Smooth muscle cell (in vitro differentiated cells): ENCODE measurements around the gene CYP19A1. TPM values are rescaled to one million over a fixed set of nuclear protein-coding genes. Genes with fewer than 3 reads are reported as not detected.

Source experiments
- DNase-seq: peaks from one replicate; lab custom pipeline; 2025; ENCODE audit not compliant: unreplicated experiment; lab: John Stamatoyannopoulos, UW
- H2AFZ ChIP-seq: fragments of 200-600 bp; sonication (generic); 2 replicates; pipeline ENCODE4 v1.6.0; 2016; ENCODE audit warnings: antibody characterized with exemption, low read depth, mild to moderate bottlenecking
- H3F3A ChIP-seq: fragments of 200-600 bp; sonication (generic); 2 replicates; pipeline ENCODE4 v1.6.0; 2017; ENCODE audit warnings: antibody characterized with exemption, low read depth
- H3K27ac ChIP-seq: fragments of 200-600 bp; sonication (generic); 2 replicates; pipeline ENCODE4 v1.5.1; 2016; ENCODE audit warnings: low read depth, mild to moderate bottlenecking
- H3K27me3 ChIP-seq: fragments of 200-600 bp; sonication (generic); 2 replicates; pipeline ENCODE4 v1.6.1; 2016; ENCODE audit warnings: low read depth, mild to moderate bottlenecking
- H3K36me3 ChIP-seq: fragments of 200-600 bp; sonication (generic); 2 replicates; pipeline ENCODE4 v1.5.1; 2016; ENCODE audit warnings: low read depth
- H3K4me1 ChIP-seq: fragments of 200-600 bp; sonication (generic); 2 replicates; pipeline ENCODE4 v1.5.1; 2016; ENCODE audit warnings: low read depth
- H3K4me2 ChIP-seq: fragments of 200-600 bp; sonication (generic); 2 replicates; pipeline ENCODE4 v1.6.0; 2016; ENCODE audit warnings: mild to moderate bottlenecking
- H3K4me3 ChIP-seq: fragments of 200-600 bp; sonication (generic); 2 replicates; pipeline ENCODE4 v1.5.1; 2016; ENCODE audit warnings: mild to moderate bottlenecking
- H3K79me2 ChIP-seq: fragments of 200-600 bp; sonication (generic); 2 replicates; pipeline ENCODE4 v1.6.0; 2016; ENCODE audit warnings: low read depth, mild to moderate bottlenecking
- H3K9ac ChIP-seq: fragments of 200-600 bp; sonication (generic); 2 replicates; pipeline ENCODE4 v1.6.0; 2016; ENCODE audit warnings: low read depth
- H3K9me3 ChIP-seq: fragments of 200-600 bp; sonication (generic); replicated peaks from 2 replicates; pipeline ENCODE4 v1.5.1; 2016; ENCODE audit warnings: low read depth
- H4K20me1 ChIP-seq: fragments of 200-600 bp; sonication (generic); 2 replicates; pipeline ENCODE4 v1.6.0; 2016; ENCODE audit warnings: low read depth
- WGBS: methylation state at CpG from one replicate; pipeline ENCODE4 v1.1.7; 2016; ENCODE audit warnings: low lambda C conversion rate; 5-methylcytosine and 5-hydroxymethylcytosine counted together
- polyA plus RNA-seq: library from polyadenylated mRNA; unstranded; fragments of >200 nt; fragmentation: Nextera tagmentation; extraction: Ambion mirVana; gene quantifications from 2 replicates; pipeline ENCODE4 v1.2.1, GENCODE V29; 2016
- total RNA-seq: library from RNA; depleted of rRNA; stranded (reverse); fragments of >200 nt; gene quantifications from 2 replicates; pipeline ENCODE4 v1.2.3, GENCODE V29; 2014
- TF ChIP-seq, protein P1 (sequence below): fragments of 200-600 bp; sonication (generic); IDR thresholded peaks from 2 replicates; pipeline ENCODE4 v1.5.1; 2017; ENCODE audit warnings: borderline replicate concordance, mild to moderate bottlenecking, antibody characterized with exemption; ENCODE audit not compliant: insufficient read depth, poor library complexity, severe bottlenecking

Gene CYP19A1
- total and polyA plus RNA-seq, 2 experiments from 2014 or later = not detected

DNA sequence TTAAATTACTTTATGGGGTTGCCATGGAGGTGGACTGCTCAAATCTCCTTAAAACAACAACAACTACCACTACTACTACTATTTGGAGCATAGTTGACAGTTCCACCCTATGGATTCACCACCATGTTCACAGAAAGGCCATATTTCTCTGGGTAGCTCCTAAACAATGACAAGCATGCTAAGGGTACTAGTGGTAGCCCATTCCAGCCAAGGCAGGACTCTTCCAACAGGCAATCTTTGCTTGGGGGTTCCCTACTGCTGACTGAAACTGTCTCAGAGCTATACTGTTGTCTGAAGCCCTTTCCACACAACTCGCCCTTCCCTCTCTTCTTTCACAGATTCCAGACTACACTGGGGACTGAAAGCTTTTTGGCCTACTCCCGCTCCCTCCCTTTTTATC lies 68.9 kb downstream of the CYP19A1 start:
- peaks cover 24% of the 10 kb centered on the region for H3K27me3 ChIP-seq
- no peaks in the 10 kb centered on the region for H3F3A ChIP-seq
- no peak for DNase-seq
- no peaks in the 10 kb centered on the region for H3K9me3 ChIP-seq
- H3K79me2 ChIP-seq = no peaks in the 10 kb centered on the region
- H3K4me1 ChIP-seq = peaks cover 17% of the 10 kb centered on the region
- TF ChIP-seq, protein P1, sequence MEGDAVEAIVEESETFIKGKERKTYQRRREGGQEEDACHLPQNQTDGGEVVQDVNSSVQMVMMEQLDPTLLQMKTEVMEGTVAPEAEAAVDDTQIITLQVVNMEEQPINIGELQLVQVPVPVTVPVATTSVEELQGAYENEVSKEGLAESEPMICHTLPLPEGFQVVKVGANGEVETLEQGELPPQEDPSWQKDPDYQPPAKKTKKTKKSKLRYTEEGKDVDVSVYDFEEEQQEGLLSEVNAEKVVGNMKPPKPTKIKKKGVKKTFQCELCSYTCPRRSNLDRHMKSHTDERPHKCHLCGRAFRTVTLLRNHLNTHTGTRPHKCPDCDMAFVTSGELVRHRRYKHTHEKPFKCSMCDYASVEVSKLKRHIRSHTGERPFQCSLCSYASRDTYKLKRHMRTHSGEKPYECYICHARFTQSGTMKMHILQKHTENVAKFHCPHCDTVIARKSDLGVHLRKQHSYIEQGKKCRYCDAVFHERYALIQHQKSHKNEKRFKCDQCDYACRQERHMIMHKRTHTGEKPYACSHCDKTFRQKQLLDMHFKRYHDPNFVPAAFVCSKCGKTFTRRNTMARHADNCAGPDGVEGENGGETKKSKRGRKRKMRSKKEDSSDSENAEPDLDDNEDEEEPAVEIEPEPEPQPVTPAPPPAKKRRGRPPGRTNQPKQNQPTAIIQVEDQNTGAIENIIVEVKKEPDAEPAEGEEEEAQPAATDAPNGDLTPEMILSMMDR = no peak
- H4K20me1 ChIP-seq = no peaks in the 10 kb centered on the region
- no peak overlapping the region for H3K9ac ChIP-seq
- no peak overlapping the region for H3K27ac ChIP-seq
- H3K36me3 ChIP-seq = no peaks in the 10 kb centered on the region
- H3K4me2 ChIP-seq = no peak overlapping the region
- H3K4me3 ChIP-seq = no peak overlapping the region
- no peak overlapping the region for H2AFZ ChIP-seq
- WGBS = 63% methylated on average over 2 of the region's 2 CpGs

DNA sequence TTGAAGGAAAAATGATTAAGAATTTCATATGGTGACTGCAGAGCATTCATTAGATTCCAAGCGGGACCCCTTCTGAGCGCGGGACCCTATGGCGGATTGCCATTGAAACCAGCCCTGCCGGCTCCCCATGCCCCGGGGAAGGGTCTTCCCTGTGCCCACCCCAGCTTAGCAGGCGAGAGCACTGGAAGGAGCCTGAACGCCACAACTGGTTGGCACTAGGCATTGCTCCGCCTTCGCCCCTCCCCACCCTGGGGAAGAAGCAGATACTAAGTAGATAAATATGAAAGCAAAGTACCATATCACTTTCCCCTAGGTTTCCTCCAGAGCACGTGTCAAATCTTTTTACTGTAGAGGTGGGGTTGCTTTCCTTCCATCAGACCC lies 70.7 kb downstream of the CYP19A1 start:
- no peak for DNase-seq
- no peaks in the 10 kb centered on the region for H3K79me2 ChIP-seq
- peaks cover 17% of the 10 kb centered on the region for H3K4me1 ChIP-seq
- H3K4me2 ChIP-seq = peak overlapping the region; percentile 94
- H3K27ac ChIP-seq = no peak overlapping the region
- peak overlapping the region; percentile 2 for H3K9ac ChIP-seq
- no peaks in the 10 kb centered on the region for H3K9me3 ChIP-seq
- H3K4me3 ChIP-seq = peak overlapping the region; percentile 61
- no peaks in the 10 kb centered on the region for H3K36me3 ChIP-seq
- peak overlapping the region; percentile 82 for H2AFZ ChIP-seq
- H3K27me3 ChIP-seq = peaks cover 26% of the 10 kb centered on the region
- no peaks in the 10 kb centered on the region for H4K20me1 ChIP-seq
- 10% methylated on average over 11 of the region's 11 CpGs for WGBS
- H3F3A ChIP-seq = no peaks in the 10 kb centered on the region
- TF ChIP-seq, protein P1 = no peak

DNA sequence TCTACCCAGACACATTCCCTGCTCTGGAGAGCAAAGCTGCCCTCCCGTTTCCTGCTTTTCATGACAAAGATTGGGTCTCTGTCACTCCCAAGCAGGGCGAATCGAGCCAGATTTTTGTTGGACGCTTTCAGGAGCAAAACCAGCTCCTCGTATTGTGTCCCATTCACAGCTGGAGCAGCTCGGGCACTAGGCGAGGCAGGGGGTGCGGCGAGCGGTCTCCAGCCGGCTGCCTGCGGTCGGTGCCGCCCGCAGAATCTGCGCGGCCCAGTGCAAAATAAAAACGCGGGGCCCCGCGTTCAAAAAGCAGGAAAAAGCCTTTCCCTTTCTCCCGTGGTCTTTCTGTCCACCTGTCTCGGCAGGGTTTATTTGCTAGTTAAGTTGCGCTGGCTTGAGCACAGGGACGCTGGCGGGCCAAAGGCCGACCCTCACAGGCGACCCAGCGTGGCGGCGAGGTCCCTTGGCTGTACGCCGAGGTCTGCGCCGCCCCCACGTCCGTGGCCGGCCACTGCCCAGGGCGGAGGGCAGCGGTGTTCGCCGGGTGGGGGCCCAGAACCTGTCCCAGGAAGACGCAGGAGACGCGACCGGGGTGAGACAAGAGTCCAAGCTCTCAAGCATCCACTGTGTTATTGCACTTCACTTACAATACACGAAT lies 71.2 kb downstream of the CYP19A1 start:
- H3K9ac ChIP-seq = peak overlapping the region; percentile 2

More for the DNA sequence above, 71.2 kb downstream of the CYP19A1 start:
- no peaks in the 10 kb centered on the region for H4K20me1 ChIP-seq
- H3K27ac ChIP-seq = no peak overlapping the region
- H3K9me3 ChIP-seq = no peaks in the 10 kb centered on the region
- peaks cover 26% of the 10 kb centered on the region for H3K27me3 ChIP-seq
- H2AFZ ChIP-seq = peak overlapping the region; percentile 82
- H3F3A ChIP-seq = no peaks in the 10 kb centered on the region
- DNase-seq = no peak
- H3K79me2 ChIP-seq = no peaks in the 10 kb centered on the region
- H3K36me3 ChIP-seq = no peaks in the 10 kb centered on the region
- TF ChIP-seq, protein P1 = no peak
- H3K4me1 ChIP-seq = peaks cover 17% of the 10 kb centered on the region
- WGBS = 2% methylated on average over 47 of the region's 47 CpGs
- H3K4me2 ChIP-seq = peak overlapping the region; percentile 94
- H3K4me3 ChIP-seq = peak overlapping the region; percentile 61
